Prostate gland (tissue), 2 donors: ENCODE results near the gene COL1A1. TPM values are rescaled to one million over a fixed set of nuclear protein-coding genes. Genes with fewer than 3 reads are reported as not detected.

Experiments used
- DNase-seq: peaks from one replicate; pipeline ENCODE4 v3.0.0-alpha.2; 2019; ENCODE audit warnings: low spot score
- H3K27ac ChIP-seq, 2 donors: fragments of 200-600 bp; sonication (generic); 2 replicates each; pipeline ENCODE4 v1.5.1; 2017 to 2019
- H3K27me3 ChIP-seq: fragments of 200-600 bp; sonication (generic); replicated peaks from 2 replicates; pipeline ENCODE4 v1.5.1; 2019; ENCODE audit not compliant: insufficient read depth
- H3K36me3 ChIP-seq, 2 donors: fragments of 200-600 bp; sonication (generic); 1 replicate in 1 of 2; 2 replicates in 1 of 2; pipeline versions ENCODE4 v1.5.1 to v1.8.1; 2017 to 2019
- H3K4me1 ChIP-seq: fragments of 200-600 bp; sonication (generic); replicated peaks from 2 replicates; pipeline ENCODE4 v1.5.1; 2019
- H3K4me3 ChIP-seq, 2 donors: fragments of 200-600 bp; sonication (generic); 2 replicates each; pipeline ENCODE4 v1.5.1; 2017 to 2019
- H3K9me3 ChIP-seq: fragments of 200-600 bp; sonication (generic); 2 replicates; pipeline ENCODE4 v1.5.1; 2017
- CTCF ChIP-seq, 4 experiments: fragments of 200-600 bp in 2 of 4; fragments of 450-650 bp in 2 of 4; sonication (generic) in 2 of 4; IDR thresholded peaks; 1 replicate in 3 of 4; 2 replicates in 1 of 4; pipeline ENCODE4 v1.5.1; 2016 to 2019; ENCODE audit warnings: antibody characterized with exemption in 4 of 4, mild to moderate bottlenecking in 2 of 4, moderate library complexity in 2 of 4
- POLR2A ChIP-seq: fragments of 450-650 bp; IDR thresholded peaks from one replicate; pipeline ENCODE4 v1.6.1; 2016; ENCODE audit warnings: antibody characterized with exemption, mild to moderate bottlenecking
- POLR2AphosphoS5 ChIP-seq: sonication (generic); formaldehyde crosslinking; IDR thresholded peaks from one replicate; pipeline ENCODE4 v1.6.1; 2017; ENCODE audit warnings: antibody characterized with exemption
- WGBS: methylation state at CpG from one replicate; pipeline ENCODE4 v1.1.5; 2018; 5-methylcytosine and 5-hydroxymethylcytosine counted together
- intact Hi-C: fragments of 100-400 bp; cut with DNase I; formaldehyde crosslinking; loops from one replicate; pipeline ENCODE4 v1.14.2; 2022
- total RNA-seq, 2 donors: library from RNA; depleted of rRNA; stranded (reverse); fragments of >200 nt; gene quantifications; one replicate each; pipeline ENCODE4 v1.1.0, GENCODE V29; 2016

Gene COL1A1
- total RNA-seq, 2 donors from 2014 or later, result 21.5 to 81.0 TPM

- intact Hi-C loops, result no loop called here
- no peak for DNase-seq
- no peak for TF ChIP-seq POLR2AphosphoS5
- TF ChIP-seq CTCF (IDR thresholded peaks at IDR 0.05), result no peak
- TF ChIP-seq POLR2A, result no peak
- peak overlapping the region; percentile 12 to 68 for H3K27ac ChIP-seq
- WGBS, result 77% methylated on average over 7 of the region's 16 CpGs
- H3K9me3 ChIP-seq, result no peaks in the 10 kb centered on the region
- H3K36me3 ChIP-seq, result no peaks in the 10 kb centered on the region
- no peak overlapping the region for H3K4me3 ChIP-seq
- H3K4me1 ChIP-seq, result peaks cover 5% of the 10 kb centered on the region
- no peaks in the 10 kb centered on the region for H3K27me3 ChIP-seq
Measured at GRCh38 chr17:50175035-50175807, 26.2 kb downstream of the COL1A1 start.

GRCh38 chr17:50174444-50174843, 27.0 kb downstream of the COL1A1 start:
- WGBS, result 82% methylated on average over 6 of the region's 6 CpGs
- no peak overlapping the region for H3K27ac ChIP-seq
- intact Hi-C loops, result no loop called here

GRCh38 chr17:50173335-50173941, 28.0 kb downstream of the COL1A1 start:
- H3K27me3 ChIP-seq, result no peaks in the 10 kb centered on the region
- intact Hi-C loops, result no loop called here
- WGBS, result 55% methylated on average over 10 of the region's 10 CpGs
- H3K27ac ChIP-seq, result peak overlapping the region; percentile 52 to 63
- H3K9me3 ChIP-seq, result no peaks in the 10 kb centered on the region
- TF ChIP-seq POLR2A (no peak), CTCF (IDR thresholded peaks at IDR 0.05) (no peak), POLR2AphosphoS5 (no peak)
- peaks cover 1% of the 10 kb centered on the region for H3K4me1 ChIP-seq
- H3K4me3 ChIP-seq, result no peak overlapping the region
- H3K36me3 ChIP-seq, result no peaks in the 10 kb centered on the region
- DNase-seq, result no peak

More at GRCh38 chr17:50174444-50174843, 27.0 kb downstream of the COL1A1 start:
- no peak for DNase-seq
- Histone ChIP-seq H3K4me1 (peaks cover 5% of the 10 kb centered on the region), H3K9me3 (no peaks in the 10 kb centered on the region), H3K4me3 (no peak overlapping the region), H3K36me3 (no peaks in the 10 kb centered on the region), H3K27me3 (no peaks in the 10 kb centered on the region)
- TF ChIP-seq POLR2A, result no peak
- no peak for TF ChIP-seq CTCF (IDR thresholded peaks at IDR 0.05)
- no peak for TF ChIP-seq POLR2AphosphoS5

- Histone ChIP-seq H3K4me1 (no peaks in the 10 kb centered on the region), H3K27me3 (no peaks in the 10 kb centered on the region), H3K27ac (peak overlapping the region; percentile 52 to 63), H3K4me3 (no peak overlapping the region), H3K36me3 (no peaks in the 10 kb centered on the region), H3K9me3 (no peaks in the 10 kb centered on the region)
- 66% methylated on average over 6 of the region's 6 CpGs for WGBS
- no peak for DNase-seq
- TF ChIP-seq POLR2AphosphoS5 (no peak), CTCF (IDR thresholded peaks at IDR 0.05) (no peak), POLR2A (no peak)
- intact Hi-C loops, result no loop called here
Measured at GRCh38 chr17:50172936-50173334, 28.5 kb downstream of the COL1A1 start.
